Measurements from ENCODE around the gene RGS5.

GRCh38 chr1:163161841-163162240, 40.9 kb downstream of the RGS5 start:
- no peak for TF ChIP-seq CTCF (IDR thresholded peaks at IDR 0.05)
- no peak for TF ChIP-seq EP300 (IDR thresholded peaks at IDR 0.05)
